ENCODE measurements around the gene LARP1B.

Gene LARP1B

DNA sequence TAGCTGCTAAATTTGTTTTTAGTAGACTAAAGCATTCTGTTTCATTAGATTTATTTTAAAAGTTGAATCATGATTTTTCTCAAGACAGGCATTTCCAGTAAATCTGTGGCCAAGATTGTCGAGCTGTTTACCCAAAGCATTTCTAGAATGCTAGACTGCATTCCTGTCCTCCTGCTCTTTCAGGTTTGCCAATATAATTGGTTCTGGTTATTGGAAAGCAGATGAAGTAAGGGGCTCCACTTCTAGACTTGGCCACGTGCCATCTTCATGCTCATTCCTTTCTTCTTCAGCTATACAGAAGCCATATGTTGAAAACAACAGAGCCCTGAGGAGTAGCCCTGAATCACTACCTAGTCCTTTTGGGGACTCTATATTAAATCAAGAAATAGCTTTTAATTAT, 164.0 kb downstream of the LARP1B start:
- Histone ChIP-seq H3K27me3 (ENCODE audit: insufficient read depth, low read length) (no peaks in the 10 kb centered on the region), H3K36me3 (ENCODE audit: insufficient read depth, low read length) (no peaks in the 10 kb centered on the region), H3K27ac (ENCODE audit: low read depth, low read length) (no peak overlapping the region), H3K79me2 (ENCODE audit: control insufficient read depth, insufficient read depth, low read length, unreplicated experiment) (no peaks in the 10 kb centered on the region), H3K4me1 (ENCODE audit: control insufficient read depth, insufficient read depth, low read length, unreplicated experiment) (peaks cover 36% of the 10 kb centered on the region), H2AFZ (ENCODE audit: low read length, unreplicated experiment) (no peak overlapping the region), H3K4me3 (ENCODE audit: low read depth, low read length) (no peak overlapping the region)

DNA sequence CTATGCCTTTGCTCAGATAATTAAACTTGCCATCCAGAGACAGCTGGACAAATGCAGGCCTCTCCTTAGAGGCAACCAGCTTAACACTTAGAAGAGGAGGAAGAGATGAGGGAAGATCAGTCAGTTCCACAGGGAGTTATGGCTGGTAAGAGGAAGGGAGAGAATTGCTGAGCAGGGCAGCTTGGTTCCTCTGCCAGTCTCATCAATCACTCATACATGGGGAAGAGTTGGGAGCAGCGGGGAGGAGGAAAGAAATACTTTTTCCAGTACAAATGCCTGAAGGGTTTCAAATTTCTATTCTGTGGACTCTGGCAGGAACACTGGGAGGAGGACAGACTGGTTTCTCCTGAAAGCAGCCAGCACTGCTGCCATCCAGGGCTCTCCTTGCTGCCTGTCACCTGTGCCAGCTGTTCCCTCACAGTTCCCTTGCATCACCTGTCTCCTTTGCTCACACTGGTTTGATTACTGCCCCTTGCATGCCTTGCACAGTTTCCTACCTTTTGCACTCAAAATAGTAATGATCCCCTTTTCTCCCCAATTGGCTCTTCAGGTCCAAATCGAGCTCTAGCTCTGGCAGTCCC, 167.0 kb downstream of the LARP1B start:
- Histone ChIP-seq H3K4me3 (ENCODE audit: low read depth, low read length) (no peak overlapping the region), H3K36me3 (ENCODE audit: insufficient read depth, low read length) (no peaks in the 10 kb centered on the region), H3K27ac (ENCODE audit: low read depth, low read length) (no peak overlapping the region)

DNA sequence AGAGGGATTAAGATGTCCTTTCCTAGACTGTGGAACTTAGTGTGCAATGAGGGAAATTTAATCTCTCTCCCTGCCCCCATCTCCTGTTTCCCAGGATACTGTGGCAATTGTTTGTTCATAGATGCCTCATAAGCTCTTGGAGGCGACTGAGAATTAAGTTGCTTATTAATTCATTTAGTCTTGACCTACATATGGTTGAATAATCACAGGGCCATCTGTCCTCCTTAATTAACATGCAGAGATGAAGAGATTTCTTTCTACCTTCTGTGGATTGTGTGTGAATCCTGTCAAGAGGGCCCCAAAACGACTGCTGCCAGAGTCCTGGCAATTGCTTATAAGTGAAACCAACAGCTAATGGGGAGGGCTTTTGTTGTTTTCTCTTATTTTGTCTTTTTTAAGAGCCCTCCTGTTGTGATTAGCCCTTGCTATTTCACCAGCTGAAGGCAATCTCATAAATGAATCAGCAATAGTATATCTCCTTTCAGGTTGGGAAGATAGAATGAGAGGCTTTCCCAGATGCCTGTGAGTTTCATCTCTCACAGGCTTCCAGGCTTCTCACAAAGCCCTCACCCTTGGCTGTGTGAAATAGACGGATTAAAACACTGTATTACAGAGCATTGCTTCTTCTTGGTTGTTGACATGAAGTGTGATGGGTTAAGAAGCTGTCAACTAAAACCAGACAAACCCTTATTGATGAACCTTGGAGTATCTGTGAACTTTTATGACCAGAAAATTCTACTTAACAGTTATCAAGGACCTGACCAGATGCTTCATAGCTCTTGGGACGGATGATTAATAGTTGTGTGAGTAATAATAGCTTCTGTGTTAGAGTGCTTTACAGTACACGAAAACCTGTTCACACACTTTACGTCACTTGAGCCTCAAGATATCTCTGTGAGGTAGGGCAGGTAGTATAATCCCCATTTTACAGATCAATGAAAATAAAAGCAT, 168.0 kb downstream of the LARP1B start:
- H3K27me3 ChIP-seq (ENCODE audit: insufficient read depth, low read length), result no peaks in the 10 kb centered on the region
- no peak overlapping the region for H3K27ac ChIP-seq (ENCODE audit: low read depth, low read length)
- H3K4me1 ChIP-seq (ENCODE audit: control insufficient read depth, insufficient read depth, low read length, unreplicated experiment), result peaks cover 20% of the 10 kb centered on the region
- no peaks in the 10 kb centered on the region for H3K36me3 ChIP-seq (ENCODE audit: insufficient read depth, low read length)
- no peak overlapping the region for H3K4me3 ChIP-seq (ENCODE audit: low read depth, low read length)
- no peaks in the 10 kb centered on the region for H3K79me2 ChIP-seq (ENCODE audit: control insufficient read depth, insufficient read depth, low read length, unreplicated experiment)
- peak overlapping the region; percentile 35 for H2AFZ ChIP-seq (ENCODE audit: low read length, unreplicated experiment)

More for the DNA sequence above, 167.0 kb downstream of the LARP1B start:
- no peaks in the 10 kb centered on the region for H3K27me3 ChIP-seq (ENCODE audit: insufficient read depth, low read length)
- H3K79me2 ChIP-seq (ENCODE audit: control insufficient read depth, insufficient read depth, low read length, unreplicated experiment), result no peaks in the 10 kb centered on the region
- peaks cover 20% of the 10 kb centered on the region for H3K4me1 ChIP-seq (ENCODE audit: control insufficient read depth, insufficient read depth, low read length, unreplicated experiment)
- no peak overlapping the region for H2AFZ ChIP-seq (ENCODE audit: low read length, unreplicated experiment)

DNA sequence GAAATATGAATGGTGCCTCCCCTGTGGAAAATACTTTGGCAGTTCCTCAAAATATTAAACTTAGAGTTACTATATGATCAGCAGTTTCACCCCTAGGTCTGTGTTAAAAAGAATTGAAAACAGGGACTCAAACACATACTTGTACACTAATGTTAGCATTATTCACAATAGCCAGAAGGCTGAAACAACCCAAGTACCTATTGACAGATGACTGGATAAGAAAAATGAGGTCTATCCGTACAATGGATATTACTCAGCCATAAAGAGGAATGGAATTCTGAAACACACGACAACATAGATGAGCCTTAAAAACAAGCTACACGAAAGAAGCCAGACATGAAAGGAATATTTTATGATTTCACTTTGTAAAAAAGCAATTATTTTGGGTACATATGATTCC, 171.6 kb downstream of the LARP1B start:
- no peaks in the 10 kb centered on the region for H3K36me3 ChIP-seq (ENCODE audit: insufficient read depth, low read length)
- no peaks in the 10 kb centered on the region for H3K27me3 ChIP-seq (ENCODE audit: insufficient read depth, low read length)
- H3K4me1 ChIP-seq (ENCODE audit: control insufficient read depth, insufficient read depth, low read length, unreplicated experiment), result peaks cover 17% of the 10 kb centered on the region
- H3K4me3 ChIP-seq (ENCODE audit: low read depth, low read length), result no peak overlapping the region
- no peak overlapping the region for H3K27ac ChIP-seq (ENCODE audit: low read depth, low read length)
- no peaks in the 10 kb centered on the region for H3K79me2 ChIP-seq (ENCODE audit: control insufficient read depth, insufficient read depth, low read length, unreplicated experiment)
- H2AFZ ChIP-seq (ENCODE audit: low read length, unreplicated experiment), result no peak overlapping the region

DNA sequence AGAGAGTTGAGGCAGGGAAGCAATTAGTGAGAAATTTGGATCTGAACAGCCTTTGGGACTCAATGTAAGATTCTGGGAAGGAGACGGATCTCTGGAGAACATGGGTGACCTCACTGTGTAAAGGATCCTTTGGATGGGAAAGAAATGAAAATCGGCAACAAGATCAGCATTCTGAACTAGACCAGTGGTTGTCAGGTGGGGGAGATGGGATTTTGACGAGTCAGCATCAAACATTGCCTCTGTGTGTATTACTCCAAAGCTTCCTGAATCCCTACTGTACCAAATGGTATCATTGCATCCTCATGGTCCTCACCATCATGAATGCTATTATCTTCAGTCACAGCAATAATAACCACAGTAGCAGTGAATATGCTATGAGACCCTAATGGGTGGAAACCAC, 173.7 kb downstream of the LARP1B start:
- Histone ChIP-seq H2AFZ (ENCODE audit: low read length, unreplicated experiment) (no peak overlapping the region), H3K36me3 (ENCODE audit: insufficient read depth, low read length) (no peaks in the 10 kb centered on the region), H3K27ac (ENCODE audit: low read depth, low read length) (no peak overlapping the region), H3K27me3 (ENCODE audit: insufficient read depth, low read length) (no peaks in the 10 kb centered on the region), H3K4me3 (ENCODE audit: low read depth, low read length) (no peak overlapping the region), H3K4me1 (ENCODE audit: control insufficient read depth, insufficient read depth, low read length, unreplicated experiment) (no peaks in the 10 kb centered on the region), H3K79me2 (ENCODE audit: control insufficient read depth, insufficient read depth, low read length, unreplicated experiment) (no peaks in the 10 kb centered on the region)

DNA sequence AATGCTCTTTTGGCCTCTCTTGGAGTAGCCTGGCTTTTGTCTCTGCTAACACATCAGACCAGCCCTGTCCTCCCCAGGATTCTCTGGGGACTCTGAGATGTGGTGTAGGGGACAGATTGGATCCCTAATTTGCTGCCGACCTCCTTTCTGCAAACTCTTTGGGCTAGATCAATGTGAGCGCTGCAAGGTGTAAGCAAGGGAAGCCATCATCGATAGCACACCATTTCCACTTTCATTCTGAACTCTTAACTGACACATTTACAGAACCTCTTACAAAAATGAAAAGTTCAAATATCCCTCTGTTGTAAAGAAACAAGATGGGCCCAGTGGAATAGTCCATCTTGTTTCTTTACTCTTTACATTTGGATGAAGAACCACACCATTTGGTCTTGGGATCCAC, 179.9 kb downstream of the LARP1B start:
- Histone ChIP-seq H3K4me3 (ENCODE audit: low read depth, low read length) (no peak overlapping the region), H3K27ac (ENCODE audit: low read depth, low read length) (peak overlapping the region; percentile 85), H2AFZ (ENCODE audit: low read length, unreplicated experiment) (peak overlapping the region; percentile 86)

DNA sequence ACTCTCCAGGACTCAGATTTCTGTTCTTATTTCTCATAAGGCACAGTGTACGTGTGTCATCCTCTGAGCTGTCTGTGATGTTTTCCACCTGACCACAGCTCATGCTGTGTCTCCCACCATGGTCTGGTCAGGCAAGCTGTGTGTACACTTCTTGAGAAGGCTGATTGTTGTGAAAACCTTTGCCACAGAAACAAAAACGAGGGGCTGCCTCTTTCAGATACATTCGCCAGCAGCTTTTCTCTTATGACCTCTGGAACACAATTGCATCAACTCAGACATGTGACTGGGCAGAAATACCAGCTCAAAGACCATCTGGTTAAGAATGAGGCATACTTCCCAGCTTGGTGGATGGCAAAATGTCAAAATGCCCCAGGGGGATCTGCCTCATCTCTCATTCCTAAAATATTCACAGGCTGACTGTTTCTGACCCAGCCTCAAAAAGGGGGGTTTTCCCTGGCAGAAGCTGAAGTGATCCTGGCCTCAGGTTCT, 180.4 kb downstream of the LARP1B start:
- H2AFZ ChIP-seq (ENCODE audit: low read length, unreplicated experiment), result peak overlapping the region; percentile 86
- no peaks in the 10 kb centered on the region for H3K36me3 ChIP-seq (ENCODE audit: insufficient read depth, low read length)
- peak overlapping the region; percentile 85 for H3K27ac ChIP-seq (ENCODE audit: low read depth, low read length)
- no peaks in the 10 kb centered on the region for H3K79me2 ChIP-seq (ENCODE audit: control insufficient read depth, insufficient read depth, low read length, unreplicated experiment)
- no peaks in the 10 kb centered on the region for H3K27me3 ChIP-seq (ENCODE audit: insufficient read depth, low read length)
- H3K4me3 ChIP-seq (ENCODE audit: low read depth, low read length), result no peak overlapping the region
- peaks cover 22% of the 10 kb centered on the region for H3K4me1 ChIP-seq (ENCODE audit: control insufficient read depth, insufficient read depth, low read length, unreplicated experiment)

More for the DNA sequence above, 179.9 kb downstream of the LARP1B start:
- Histone ChIP-seq H3K4me1 (ENCODE audit: control insufficient read depth, insufficient read depth, low read length, unreplicated experiment) (peaks cover 22% of the 10 kb centered on the region), H3K27me3 (ENCODE audit: insufficient read depth, low read length) (no peaks in the 10 kb centered on the region), H3K79me2 (ENCODE audit: control insufficient read depth, insufficient read depth, low read length, unreplicated experiment) (no peaks in the 10 kb centered on the region), H3K36me3 (ENCODE audit: insufficient read depth, low read length) (no peaks in the 10 kb centered on the region)

DNA sequence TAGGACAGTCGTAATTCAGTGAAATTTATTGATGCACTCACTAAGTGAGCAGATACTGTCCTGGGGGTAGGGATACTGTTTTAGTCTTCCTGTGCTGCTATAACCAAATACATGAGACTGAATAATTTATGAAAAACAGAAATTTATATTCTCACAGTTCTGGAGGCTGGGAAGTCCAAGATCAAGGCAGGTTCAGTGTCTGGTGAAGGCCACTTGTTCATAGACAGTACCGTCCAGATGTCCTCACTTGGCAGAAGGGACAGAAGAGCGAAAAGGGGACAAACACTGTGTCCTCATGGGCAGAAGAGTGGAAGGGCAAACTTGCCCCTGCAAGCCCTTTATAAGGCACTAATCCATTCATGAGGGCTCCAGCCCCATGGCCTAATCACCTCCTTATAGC, 180.9 kb downstream of the LARP1B start:
- peaks cover 22% of the 10 kb centered on the region for H3K4me1 ChIP-seq (ENCODE audit: control insufficient read depth, insufficient read depth, low read length, unreplicated experiment)
- H3K27me3 ChIP-seq (ENCODE audit: insufficient read depth, low read length), result no peaks in the 10 kb centered on the region
- H3K27ac ChIP-seq (ENCODE audit: low read depth, low read length), result peak overlapping the region; percentile 85
- no peaks in the 10 kb centered on the region for H3K36me3 ChIP-seq (ENCODE audit: insufficient read depth, low read length)
- H2AFZ ChIP-seq (ENCODE audit: low read length, unreplicated experiment), result peak overlapping the region; percentile 17
- H3K4me3 ChIP-seq (ENCODE audit: low read depth, low read length), result no peak overlapping the region
- H3K79me2 ChIP-seq (ENCODE audit: control insufficient read depth, insufficient read depth, low read length, unreplicated experiment), result no peaks in the 10 kb centered on the region

DNA sequence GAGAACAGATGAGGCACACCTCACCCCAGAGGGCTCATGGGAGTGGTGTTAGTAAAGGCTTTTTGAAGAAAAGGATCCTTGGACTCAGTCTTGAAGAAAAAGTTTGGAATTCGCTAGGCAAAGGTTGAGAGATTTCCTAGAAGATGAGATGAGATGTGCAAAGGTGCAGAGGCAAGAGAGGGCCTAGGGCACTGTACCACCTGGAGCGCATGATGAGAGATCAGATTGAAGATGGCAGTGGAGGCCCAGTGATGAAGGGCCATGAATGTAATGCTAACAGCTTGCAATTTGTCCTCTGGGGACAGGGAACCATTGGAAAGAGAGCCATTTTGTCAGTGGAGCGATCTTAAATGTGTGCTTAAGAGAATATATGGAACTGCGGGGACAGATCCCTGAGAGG, 181.5 kb downstream of the LARP1B start:
- H3K4me1 ChIP-seq (ENCODE audit: control insufficient read depth, insufficient read depth, low read length, unreplicated experiment), result peaks cover 22% of the 10 kb centered on the region

DNA sequence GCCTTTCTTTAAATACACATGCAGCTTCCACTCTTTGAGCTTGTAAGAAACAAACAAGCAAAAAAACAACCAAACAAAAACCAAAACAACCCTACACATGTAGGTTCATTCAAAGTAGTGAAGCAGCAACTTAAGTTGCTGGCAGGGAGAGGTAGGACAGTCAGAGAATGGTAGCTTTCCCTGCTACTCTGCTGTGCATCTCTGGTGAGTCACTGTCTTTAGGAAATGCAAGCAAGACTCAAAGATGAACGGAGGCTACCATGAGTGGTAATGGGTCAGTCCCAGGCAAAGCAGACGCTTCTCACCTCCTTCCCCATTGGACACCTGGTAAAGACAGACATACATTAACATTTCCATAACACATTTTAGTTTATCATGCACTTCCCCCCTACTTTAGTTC, 183.3 kb downstream of the LARP1B start:
- H3K27me3 ChIP-seq (ENCODE audit: insufficient read depth, low read length), result no peaks in the 10 kb centered on the region
- H3K36me3 ChIP-seq (ENCODE audit: insufficient read depth, low read length), result peaks cover 3% of the 10 kb centered on the region; the same call in 1 of the 2 replicates
- H3K27ac ChIP-seq (ENCODE audit: low read depth, low read length), result no peak overlapping the region
- no peaks in the 10 kb centered on the region for H3K79me2 ChIP-seq (ENCODE audit: control insufficient read depth, insufficient read depth, low read length, unreplicated experiment)
- no peak overlapping the region for H3K4me3 ChIP-seq (ENCODE audit: low read depth, low read length)
- H3K4me1 ChIP-seq (ENCODE audit: control insufficient read depth, insufficient read depth, low read length, unreplicated experiment), result peaks cover 22% of the 10 kb centered on the region
- H2AFZ ChIP-seq (ENCODE audit: low read length, unreplicated experiment), result no peak overlapping the region

More for the DNA sequence above, 181.5 kb downstream of the LARP1B start:
- H3K27ac ChIP-seq (ENCODE audit: low read depth, low read length), result peak overlapping the region; percentile 85; the same call in 1 of the 2 replicates
- no peak overlapping the region for H3K4me3 ChIP-seq (ENCODE audit: low read depth, low read length)
- H3K36me3 ChIP-seq (ENCODE audit: insufficient read depth, low read length), result no peaks in the 10 kb centered on the region
- H3K27me3 ChIP-seq (ENCODE audit: insufficient read depth, low read length), result no peaks in the 10 kb centered on the region
- H2AFZ ChIP-seq (ENCODE audit: low read length, unreplicated experiment), result no peak overlapping the region
- no peaks in the 10 kb centered on the region for H3K79me2 ChIP-seq (ENCODE audit: control insufficient read depth, insufficient read depth, low read length, unreplicated experiment)
